UCSD-AML1 (cell line): ENCODE data around the gene TRPV2.

ENCODE experiments used
- DNase-seq: peaks from one replicate; lab custom pipeline; 2025; ENCODE audit not compliant: unreplicated experiment; lab: John Stamatoyannopoulos, UW

Gene TRPV2

GRCh38 chr17:16406742-16407674, 8.4 kb upstream of the TRPV2 start:
- peak; percentile 51 for DNase-seq

GRCh38 chr17:16407911-16408588, 7.3 kb upstream of the TRPV2 start:
- DNase-seq: no peak

GRCh38 chr17:16417399-16417798, 2.0 kb downstream of the TRPV2 start:
- no peak for DNase-seq

GRCh38 chr17:16417896-16418684, 2.7 kb downstream of the TRPV2 start:
- DNase-seq: no peak

GRCh38 chr17:16418685-16419068, 3.3 kb downstream of the TRPV2 start:
- DNase-seq: no peak

GRCh38 chr17:16419074-16419928, 3.9 kb downstream of the TRPV2 start:
- no peak for DNase-seq

- peak; percentile 55 for DNase-seq
Measured at GRCh38 chr17:16419929-16420271, 4.5 kb downstream of the TRPV2 start.

- no peak for DNase-seq
Measured at GRCh38 chr17:16422416-16422815, 7.0 kb downstream of the TRPV2 start.

GRCh38 chr17:16423226-16423872, 8.0 kb downstream of the TRPV2 start:
- no peak for DNase-seq

GRCh38 chr17:16425202-16425601, 9.8 kb downstream of the TRPV2 start:
- DNase-seq: no peak

GRCh38 chr17:16425698-16426659, 10.6 kb downstream of the TRPV2 start:
- DNase-seq: no peak

GRCh38 chr17:16427020-16427419, 11.6 kb downstream of the TRPV2 start:
- DNase-seq: no peak

- no peak for DNase-seq
Measured at GRCh38 chr17:16428098-16428882, 12.9 kb downstream of the TRPV2 start.

- DNase-seq: no peak
Measured at GRCh38 chr17:16429083-16429482, 13.7 kb downstream of the TRPV2 start.

GRCh38 chr17:16430650-16431049, 15.3 kb downstream of the TRPV2 start:
- DNase-seq: no peak

GRCh38 chr17:16432017-16432416, 16.6 kb downstream of the TRPV2 start:
- DNase-seq: no peak

GRCh38 chr17:16433514-16433913, 18.1 kb downstream of the TRPV2 start:
- DNase-seq: no peak

GRCh38 chr17:16434662-16435061, 19.3 kb downstream of the TRPV2 start:
- no peak for DNase-seq
